Fibroblast of skin of left quadriceps (primary cell): Measurements from ENCODE around the gene CDH8.

Experiments used
- DNase-seq, 2 experiments: peaks; one replicate each; pipeline ENCODE4 v3.0.0-alpha.2; 2013; ENCODE audit warnings: low read depth in 2 of 2

CDH8 gene

GRCh38 chr16:62036101-62036801 lies at the start of gene CDH8:
TSS of gene CDH8 (minus strand) at chr16:62036438. CDS start at chr16:62021403, 15,035 bp downstream.
- DNase-seq: no peak

- DNase-seq: no peak
Measured at GRCh38 chr16:62079236-62079635, 43.0 kb upstream of the CDH8 start.

- no peak for DNase-seq
Measured at GRCh38 chr16:62077998-62078397, 41.8 kb upstream of the CDH8 start.

- DNase-seq: no peak
Measured at GRCh38 chr16:62076886-62077285, 40.6 kb upstream of the CDH8 start.

- no peak for DNase-seq
Measured at GRCh38 chr16:62068747-62069146, 32.5 kb upstream of the CDH8 start.

GRCh38 chr16:62067981-62068380 lies 31.7 kb upstream of the CDH8 start:
- no peak for DNase-seq

- DNase-seq: no peak
Measured at GRCh38 chr16:62067182-62067581, 30.9 kb upstream of the CDH8 start.

- DNase-seq: no peak
Measured at GRCh38 chr16:62066747-62067146, 30.5 kb upstream of the CDH8 start.

- DNase-seq: no peak
Measured at GRCh38 chr16:62064173-62064572, 27.9 kb upstream of the CDH8 start.

GRCh38 chr16:62060089-62060488 lies 23.9 kb upstream of the CDH8 start:
- no peak for DNase-seq

- DNase-seq: no peak
Measured at GRCh38 chr16:62059527-62059926, 23.3 kb upstream of the CDH8 start.

GRCh38 chr16:62058412-62058811 lies 22.2 kb upstream of the CDH8 start:
- DNase-seq: no peak

- no peak for DNase-seq
Measured at GRCh38 chr16:62051942-62052341, 15.7 kb upstream of the CDH8 start.

- no peak for DNase-seq
Measured at GRCh38 chr16:62050793-62051192, 14.6 kb upstream of the CDH8 start.

- no peak for DNase-seq
Measured at GRCh38 chr16:62046801-62047200, 10.6 kb upstream of the CDH8 start.

- peak; percentile 18 to 32 for DNase-seq
Measured at GRCh38 chr16:62041401-62041800, 5.2 kb upstream of the CDH8 start.

- no peak for DNase-seq
Measured at GRCh38 chr16:62038646-62039045, 2.4 kb upstream of the CDH8 start.

GRCh38 chr16:62038225-62038624 lies 2.0 kb upstream of the CDH8 start:
- no peak for DNase-seq

GRCh38 chr16:62036802-62037135 lies 531 bp upstream of the CDH8 start:
- DNase-seq: no peak

GRCh38 chr16:62035115-62036092 lies 834 bp downstream of the CDH8 start:
- DNase-seq: peak in 1 of 2 experiments; percentile 10

GRCh38 chr16:62034231-62035114 lies 1.8 kb downstream of the CDH8 start:
- no peak for DNase-seq

- DNase-seq: no peak
Measured at GRCh38 chr16:62033065-62033464, 3.2 kb downstream of the CDH8 start.
